H1 (cell line): ENCODE measurements around the gene GRM7. TPM values are rescaled to one million over a fixed set of nuclear protein-coding genes. Genes with fewer than 3 reads are reported as not detected.

Experiments used
- CTCF ChIA-PET: fragments of 300-600 bp; sonication (Branson Sonifier 250); formaldehyde crosslinking; loops from one replicate; lab custom pipeline; 2021; ENCODE audit not compliant: partially characterized antibody; lab: Charles Lee
- POLR2A ChIA-PET: fragments of 300-600 bp; sonication (Branson Sonifier 250); formaldehyde crosslinking; loops from one replicate; lab custom pipeline; 2021; ENCODE audit warnings: inconsistent platforms; ENCODE audit not compliant: partially characterized antibody; lab: Charles Lee
- DNase-seq, 2 experiments: peaks; one replicate each; pipeline versions ENCODE4 v3.0.0 to v3.0.0-alpha.2; 2010 to 2022; ENCODE audit warnings: low spot score in 2 of 2, low read depth in 1 of 2, mixed read lengths in 1 of 2
- FAIRE-seq: peaks from 2 replicates; lab custom pipeline; 2011; peaks lifted over from hg19 to GRCh38; lab: Jason Lieb, UNC
- H2AFZ ChIP-seq: 2 replicates; pipeline ENCODE4 v1.8.1; 2012; ENCODE audit warnings: low read length, inconsistent platforms
- H2AK5ac ChIP-seq: 2 replicates; pipeline ENCODE4 v1.6.1; 2013; ENCODE audit warnings: low read depth, low read length
- H2BK120ac ChIP-seq: replicated peaks from 2 replicates; pipeline ENCODE3; 2013; ENCODE audit warnings: low read depth, low read length, inconsistent platforms
- H2BK12ac ChIP-seq: 2 replicates; pipeline ENCODE4 v1.6.1; 2013; ENCODE audit warnings: low read depth, low read length
- H2BK15ac ChIP-seq: 2 replicates; pipeline ENCODE4 v1.6.1; 2013; ENCODE audit warnings: low read length
- H2BK20ac ChIP-seq: 2 replicates; pipeline ENCODE4 v1.6.1; 2013; ENCODE audit warnings: low read length
- H2BK5ac ChIP-seq: 2 replicates; pipeline ENCODE4 v1.6.1; 2013; ENCODE audit warnings: low read depth, low read length
- H3K14ac ChIP-seq: 2 replicates; pipeline ENCODE4 v1.6.1; 2013; ENCODE audit warnings: inconsistent platforms; ENCODE audit not compliant: insufficient read length
- H3K18ac ChIP-seq: 2 replicates; pipeline ENCODE4 v1.6.1; 2013; ENCODE audit warnings: low read length; ENCODE audit errors: extremely low read depth
- H3K23ac ChIP-seq: 2 replicates; pipeline ENCODE4 v1.6.1; 2013; ENCODE audit warnings: inconsistent platforms; ENCODE audit not compliant: insufficient read length
- H3K23me2 ChIP-seq: 2 replicates; pipeline ENCODE4 v1.6.1; 2013; ENCODE audit warnings: low read depth, low read length
- H3K27ac ChIP-seq: 2 replicates; pipeline ENCODE4 v1.6.1; 2011; ENCODE audit warnings: low read depth, low read length, inconsistent platforms
- H3K27me3 ChIP-seq, 4 experiments: replicated peaks in 1 of 4; 1 replicate in 1 of 4; 2 replicates in 3 of 4; pipeline versions ENCODE4 v1.6.1 to v1.8.1; 2011 to 2013; ENCODE audit warnings: low read length in 3 of 4, mild to moderate bottlenecking in 3 of 4, inconsistent platforms in 2 of 4, mixed read lengths in 2 of 4, moderate library complexity in 1 of 4; ENCODE audit not compliant: control insufficient read depth in 3 of 4, insufficient read depth in 3 of 4; ENCODE audit errors: extremely low read depth in 1 of 4
- H3K36me3 ChIP-seq, 4 experiments: 2 replicates each; pipeline versions ENCODE4 v1.6.1 to v1.8.1; 2011 to 2013; ENCODE audit warnings: mild to moderate bottlenecking in 4 of 4, low read length in 3 of 4, moderate library complexity in 2 of 4, control low read depth in 1 of 4, inconsistent platforms in 1 of 4; ENCODE audit not compliant: insufficient read depth in 4 of 4, control insufficient read depth in 2 of 4
- H3K4ac ChIP-seq: replicated peaks from 2 replicates; pipeline ENCODE3; 2013; ENCODE audit warnings: low read length, low read depth, mixed read lengths, inconsistent platforms; ENCODE audit not compliant: insufficient read length
- H3K4me1 ChIP-seq, 4 experiments: replicated peaks in 1 of 4; 1 replicate in 1 of 4; 2 replicates in 3 of 4; pipeline versions ENCODE4 v1.6.1 to v1.8.1; 2011 to 2013; ENCODE audit warnings: low read length in 3 of 4, inconsistent platforms in 2 of 4, mixed read lengths in 1 of 4; ENCODE audit not compliant: insufficient read depth in 4 of 4, control insufficient read depth in 3 of 4
- H3K4me2 ChIP-seq, 2 experiments: 2 replicates each; pipeline versions ENCODE4 v1.6.1 to v1.8.1; 2011 to 2013; ENCODE audit warnings: low read depth in 2 of 2, low read length in 2 of 2, control low read depth in 1 of 2, inconsistent platforms in 1 of 2, mild to moderate bottlenecking in 1 of 2; ENCODE audit not compliant: insufficient read depth in 1 of 2
- H3K4me3 ChIP-seq, 4 experiments: fragments of 200-600, 300-600 bp in 1 of 4; sonication (generic), shearing (Covaris generic), sonication (Bioruptor Twin) in 1 of 4; 2 replicates each; pipeline versions ENCODE4 v1.5.1 to v1.8.1; 2011 to 2016; ENCODE audit warnings: low read length in 4 of 4, low read depth in 3 of 4, control low read depth in 2 of 4, inconsistent platforms in 2 of 4, mild to moderate bottlenecking in 2 of 4, mixed read lengths in 1 of 4, moderate library complexity in 1 of 4; ENCODE audit not compliant: insufficient read depth in 2 of 4; ENCODE audit errors: extremely low read depth in 1 of 4
- H3K56ac ChIP-seq: replicated peaks from 2 replicates; pipeline ENCODE3; 2013; ENCODE audit warnings: low read depth, mild to moderate bottlenecking, mixed read lengths, low read length, inconsistent platforms; ENCODE audit not compliant: insufficient read length
- H3K79me1 ChIP-seq: 2 replicates; pipeline ENCODE4 v1.6.1; 2013; ENCODE audit warnings: low read depth, low read length, control low read depth
- H3K79me2 ChIP-seq, 2 experiments: 2 replicates each; pipeline versions ENCODE4 v1.6.1 to v1.8.1; 2012 to 2013; ENCODE audit warnings: low read length in 2 of 2, mild to moderate bottlenecking in 2 of 2, inconsistent platforms in 1 of 2; ENCODE audit not compliant: insufficient read depth in 2 of 2, control insufficient read depth in 1 of 2
- H3K9ac ChIP-seq, 4 experiments: replicated peaks in 1 of 4; 1 replicate in 1 of 4; 2 replicates in 3 of 4; pipeline versions ENCODE4 v1.6.1 to v1.8.1; 2011 to 2013; ENCODE audit warnings: low read depth in 3 of 4, low read length in 3 of 4, control low read depth in 2 of 4, mild to moderate bottlenecking in 2 of 4, moderate library complexity in 2 of 4, inconsistent platforms in 1 of 4; ENCODE audit errors: extremely low read depth in 1 of 4
- H3K9me3 ChIP-seq, 2 experiments: 2 replicates each; pipeline versions ENCODE4 v1.6.1 to v1.8.1; 2012 to 2013; ENCODE audit warnings: mild to moderate bottlenecking in 2 of 2, moderate library complexity in 2 of 2, control low read depth in 1 of 2, inconsistent platforms in 1 of 2, low read depth in 1 of 2, low read length in 1 of 2, mixed read lengths in 1 of 2; ENCODE audit not compliant: insufficient read depth in 2 of 2
- H4K20me1 ChIP-seq, 2 experiments: replicated peaks in 1 of 2; 2 replicates each; pipeline versions ENCODE3 to v1.8.1; 2011 to 2013; ENCODE audit warnings: inconsistent platforms in 2 of 2, low read length in 2 of 2, mild to moderate bottlenecking in 1 of 2; ENCODE audit not compliant: insufficient read depth in 2 of 2, control insufficient read depth in 1 of 2
- H4K5ac ChIP-seq: 2 replicates; pipeline ENCODE4 v1.6.1; 2013; ENCODE audit warnings: low read length, low read depth, mixed read lengths, inconsistent platforms; ENCODE audit not compliant: insufficient read length
- H4K8ac ChIP-seq: 2 replicates; pipeline ENCODE4 v1.8.0; 2013; ENCODE audit warnings: mild to moderate bottlenecking, moderate library complexity, low read length, inconsistent platforms; ENCODE audit not compliant: insufficient read depth; ENCODE audit errors: extremely low read depth
- H4K91ac ChIP-seq: replicated peaks from 2 replicates; pipeline ENCODE3; 2013; ENCODE audit warnings: low read length, mixed read lengths, inconsistent platforms; ENCODE audit not compliant: insufficient read length
- WGBS, 2 experiments: shearing (Covaris generic) in 1 of 2; methylation state at CpG; one replicate each; pipeline versions ENCODE4 v1.1.6 to v1.1.7; 2013 to 2015; ENCODE audit warnings: low lambda C conversion rate in 2 of 2, mixed read lengths in 2 of 2, inconsistent platforms in 1 of 2, low coverage in 1 of 2, missing lambda C conversion rate in 1 of 2; ENCODE audit not compliant: insufficient replicate concordance in 2 of 2, insufficient coverage in 1 of 2, insufficient read length in 1 of 2; ENCODE audit errors: extremely low coverage in 1 of 2, missing lambda C conversion rate in 1 of 2; 5-methylcytosine and 5-hydroxymethylcytosine counted together
- polyA plus RNA-seq, 7 experiments: library from polyadenylated mRNA; depleted of rRNA in 3 of 7; stranded (reverse) in 5 of 7; unstranded in 2 of 7; fragments of >200 nt in 5 of 7; fragments of 200-250 nt in 2 of 7; gene quantifications; 1 replicate in 5 of 7; 2 replicates in 1 of 7; 4 replicates in 1 of 7; pipeline versions ENCODE4 v1.2.1 to v1.2.3, GENCODE V29; 2011 to 2013; ENCODE audit warnings: missing spikeins in 2 of 7, mixed read lengths in 2 of 7
- total RNA-seq: library from RNA; stranded (reverse); fragmentation: NEBNext Ultra II Directional; extraction: Animal tissue kit (Norgen Biotek cat#: 25700); gene quantifications from 2 replicates; pipeline ENCODE4 v1.2.1, GENCODE V29; 2021

GRM7 gene
- total and polyA plus RNA-seq, 2 of the 8 experiments (the other 6 are each of a cell fraction or from before 2014, with no cell fraction given): 0.17 to 0.24 TPM

GRCh38 chr3:7739754-7740153 is 878.8 kb downstream of the GRM7 start:
- Histone ChIP-seq H3K4me3 (no peak overlapping the region), H3K79me1 (no peaks in the 10 kb centered on the region), H3K14ac (no peak overlapping the region), H2BK12ac (no peak overlapping the region), H3K18ac (no peak overlapping the region), H3K56ac (no peak overlapping the region), H3K4me1 (no peaks in the 10 kb centered on the region), H2BK20ac (no peak overlapping the region), H3K36me3 (no peaks in the 10 kb centered on the region), H3K23ac (no peak overlapping the region), H3K79me2 (no peaks in the 10 kb centered on the region), H3K9ac (no peak overlapping the region), H4K20me1 (no peaks in the 10 kb centered on the region), H2BK120ac (no peak overlapping the region), H3K4ac (no peak overlapping the region), H2BK15ac (no peak overlapping the region), H2AFZ (no peak overlapping the region), H2BK5ac (no peak overlapping the region), H3K23me2 (no peaks in the 10 kb centered on the region), H3K4me2 (no peak overlapping the region), H2AK5ac (no peak overlapping the region), H3K27ac (no peak overlapping the region), H3K9me3 (no peaks in the 10 kb centered on the region), H4K91ac (no peak overlapping the region), H3K27me3 (peaks cover 0 to 1% (median 0%) of the 10 kb centered on the region in 4 experiments; a peak in 1 of 7 replicates), H4K8ac (no peak overlapping the region), H4K5ac (no peak overlapping the region)
- ChIA-PET CTCF (interaction anchor here (0.7 kb wide), 1 partner anchor 12 kb away, joined by 3 read pairs; no protein-coding TSS in a partner anchor), POLR2A (no interaction called here)
- DNase-seq: no peak
- no peak for FAIRE-seq
- 92% methylated on average over 2 of the region's 2 CpGs; no CpG with 5 or more reads in 1 of the 2 experiments for WGBS, 2 experiments
